ENCODE results near the gene ZDHHC4. TPM values are rescaled to one million over a fixed set of nuclear protein-coding genes. Genes with fewer than 3 reads are reported as not detected.

The ZDHHC4 gene
- total and polyA plus RNA-seq, 9 of the 15 experiments (the other 6 are each of a cell fraction or from before 2014, with no cell fraction given): 33.4 to 106 (median 58.3) TPM

DNA sequence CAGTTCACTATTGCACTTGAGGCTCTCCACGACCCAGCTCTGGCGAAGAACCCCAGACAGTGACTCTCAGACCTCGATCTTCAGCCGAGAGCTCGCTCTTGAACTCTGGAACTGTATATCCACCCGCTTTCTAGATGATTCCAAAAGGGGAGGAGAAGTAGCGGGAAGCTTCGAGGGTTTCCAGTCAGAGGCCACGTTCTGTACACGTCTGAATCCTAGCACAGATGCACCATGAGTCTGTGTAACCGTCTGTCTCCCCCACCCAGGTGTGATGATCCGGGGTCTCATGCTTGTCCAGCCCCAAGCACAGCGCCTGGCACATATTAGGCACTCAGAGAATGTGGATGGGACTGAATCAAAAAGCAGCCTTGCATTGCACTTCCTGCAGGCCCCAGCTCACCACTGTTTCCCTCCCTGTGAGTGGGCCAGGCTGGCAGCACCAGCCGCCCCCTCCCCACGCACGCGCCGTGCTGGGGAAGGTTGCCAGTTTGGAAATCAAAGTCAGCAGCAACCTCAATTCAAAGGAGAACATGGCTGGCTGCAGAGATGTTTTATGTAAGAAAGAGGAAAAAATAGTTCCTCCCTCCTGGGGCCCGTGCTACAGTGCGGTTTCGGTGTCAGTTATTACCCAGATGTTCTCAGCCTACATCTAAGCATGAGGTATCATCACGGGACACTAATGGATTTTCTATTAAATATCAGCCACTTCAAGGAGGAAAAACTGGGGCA lies 31.7 kb upstream of the ZDHHC4 start:
- TF ChIP-seq, protein P1, sequence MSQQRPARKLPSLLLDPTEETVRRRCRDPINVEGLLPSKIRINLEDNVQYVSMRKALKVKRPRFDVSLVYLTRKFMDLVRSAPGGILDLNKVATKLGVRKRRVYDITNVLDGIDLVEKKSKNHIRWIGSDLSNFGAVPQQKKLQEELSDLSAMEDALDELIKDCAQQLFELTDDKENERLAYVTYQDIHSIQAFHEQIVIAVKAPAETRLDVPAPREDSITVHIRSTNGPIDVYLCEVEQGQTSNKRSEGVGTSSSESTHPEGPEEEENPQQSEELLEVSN (IDR thresholded peaks at IDR 0.05; ENCODE audit: borderline replicate concordance in 1 of 2, extremely low read depth in 1 of 2, insufficient read depth in 1 of 2, insufficient read length in 1 of 2, low read depth in 1 of 2, low read length in 1 of 2, poor library complexity in 1 of 2, severe bottlenecking in 1 of 2): peak in 1 of 2 experiments; percentile 35
- TF ChIP-seq SIRT6 (IDR thresholded peaks at IDR 0.05; ENCODE audit: low read depth, low read length): no peak
- TF ChIP-seq MEIS2 (IDR thresholded peaks at IDR 0.05; ENCODE audit: partially characterized antibody): no peak
- no peak for TF ChIP-seq ZNF316 (IDR thresholded peaks at IDR 0.05)
- TF ChIP-seq ZNF431 (CRISPR knock-in tag; IDR thresholded peaks at IDR 0.05): no peak
- no peak for TF ChIP-seq RFX1 (IDR thresholded peaks at IDR 0.05)
- no peak for TF ChIP-seq PTBP1 (IDR thresholded peaks at IDR 0.05; ENCODE audit: low read depth, low read length)
- TF ChIP-seq, protein P2, sequence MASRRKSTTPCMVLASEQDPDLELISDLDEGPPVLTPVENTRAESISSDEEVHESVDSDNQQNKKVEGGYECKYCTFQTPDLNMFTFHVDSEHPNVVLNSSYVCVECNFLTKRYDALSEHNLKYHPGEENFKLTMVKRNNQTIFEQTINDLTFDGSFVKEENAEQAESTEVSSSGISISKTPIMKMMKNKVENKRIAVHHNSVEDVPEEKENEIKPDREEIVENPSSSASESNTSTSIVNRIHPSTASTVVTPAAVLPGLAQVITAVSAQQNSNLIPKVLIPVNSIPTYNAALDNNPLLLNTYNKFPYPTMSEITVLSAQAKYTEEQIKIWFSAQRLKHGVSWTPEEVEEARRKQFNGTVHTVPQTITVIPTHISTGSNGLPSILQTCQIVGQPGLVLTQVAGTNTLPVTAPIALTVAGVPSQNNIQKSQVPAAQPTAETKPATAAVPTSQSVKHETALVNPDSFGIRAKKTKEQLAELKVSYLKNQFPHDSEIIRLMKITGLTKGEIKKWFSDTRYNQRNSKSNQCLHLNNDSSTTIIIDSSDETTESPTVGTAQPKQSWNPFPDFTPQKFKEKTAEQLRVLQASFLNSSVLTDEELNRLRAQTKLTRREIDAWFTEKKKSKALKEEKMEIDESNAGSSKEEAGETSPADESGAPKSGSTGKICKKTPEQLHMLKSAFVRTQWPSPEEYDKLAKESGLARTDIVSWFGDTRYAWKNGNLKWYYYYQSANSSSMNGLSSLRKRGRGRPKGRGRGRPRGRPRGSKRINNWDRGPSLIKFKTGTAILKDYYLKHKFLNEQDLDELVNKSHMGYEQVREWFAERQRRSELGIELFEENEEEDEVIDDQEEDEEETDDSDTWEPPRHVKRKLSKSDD (conservative IDR thresholded peaks at IDR 0.05; ENCODE audit: low read length): no peak
- Histone ChIP-seq H3K9me1 (ENCODE audit: control insufficient read depth, insufficient read depth, low read length) (no peaks in the 10 kb centered on the region), H3K36me3 (ENCODE audit: control insufficient read depth, insufficient read depth, low read length) (no peaks in the 10 kb centered on the region), H2AFZ (ENCODE audit: low read depth, low read length) (0 out of 2 replicates have a peak overlapping the region, but pooled peaks have one; percentile 32), H3K9me3 (replicated peaks; ENCODE audit: control insufficient read depth, insufficient read depth, low read depth, low read length) (no peaks in the 10 kb centered on the region), H3K9ac (ENCODE audit: insufficient read depth in 1 of 2, low read depth in 2 of 2, low read length in 2 of 2) (no peak overlapping the region), H3K27me3 (ENCODE audit: control insufficient read depth in 2 of 2, insufficient read depth in 2 of 2, low read length in 2 of 2) (peaks cover 3 to 28% of the 10 kb centered on the region in 2 experiments; a peak in 3 of 5 replicates), H3K79me2 (ENCODE audit: control insufficient read depth, insufficient read depth, low read length) (no peaks in the 10 kb centered on the region), H3K27ac (ENCODE audit: extremely low read depth, low read depth, low read length) (no peak overlapping the region), H3K4me3 (no peak overlapping the region), H3K4me1 (replicated peaks in 1 of 2; ENCODE audit: control insufficient read depth in 2 of 2, insufficient read depth in 2 of 2, low read length in 2 of 2) (peaks cover 0 to 4% of the 10 kb centered on the region in 2 experiments; a peak in 2 of 5 replicates), H3K4me2 (ENCODE audit: insufficient read depth, low read length) (no peak overlapping the region), H4K20me1 (replicated peaks; ENCODE audit: control insufficient read depth, insufficient read depth, low read length) (no peaks in the 10 kb centered on the region)
- CTCF ChIA-PET (ENCODE audit: low intra/inter-chr PET ratio): no interaction called here
- POLR2A ChIA-PET: interaction anchor here (0.8 to 1.4 kb wide), 2 partner anchors 9 to 12 kb away, joined by 3 to 4 read pairs; no protein-coding TSS in a partner anchor
- BruUV-seq (replicated peaks): no TSS peak
- no peak for DNase-seq (ENCODE audit: extremely low read depth in 1 of 4, low spot score in 3 of 4)
- no peak for FAIRE-seq
- in situ Hi-C loops (cut with MboI): no loop called here
- 25% methylated on average over 21 of the region's 22 CpGs for WGBS (ENCODE audit: insufficient coverage, low coverage, missing lambda C conversion rate)
- ATAC-seq: no peak
- intact Hi-C loops (cut with micrococcal nuclease): no loop called here
